Endodermal cell (in vitro differentiated cells): ENCODE data around the gene CGB7. TPM values are rescaled to one million over a fixed set of nuclear protein-coding genes. Genes with fewer than 3 reads are reported as not detected.
"Not testable (repeated sequence)": the region's sequence is repeated elsewhere in the genome, so short reads cannot be mapped to it uniquely, and the experiment has no call there.

ENCODE experiments used
- DNase-seq: peaks from one replicate; pipeline ENCODE4 v3.0.0-alpha.2; 2017
- H3K27ac ChIP-seq: 2 replicates; pipeline ENCODE4 v1.5.1; 2013; ENCODE audit warnings: mild to moderate bottlenecking, low read depth, low read length, moderate library complexity
- H3K27me3 ChIP-seq: 2 replicates; pipeline ENCODE4 v1.6.1; 2013; ENCODE audit warnings: mild to moderate bottlenecking, low read length, moderate library complexity; ENCODE audit not compliant: insufficient read depth, control insufficient read depth, poor library complexity, severe bottlenecking
- H3K36me3 ChIP-seq: 2 replicates; pipeline ENCODE4 v1.7.0; 2013; ENCODE audit warnings: mild to moderate bottlenecking, low read length, moderate library complexity; ENCODE audit not compliant: control insufficient read depth, insufficient read depth
- H3K4me1 ChIP-seq: one replicate; pipeline ENCODE4 v1.7.0; 2013; ENCODE audit warnings: low read length; ENCODE audit not compliant: control insufficient read depth, insufficient read depth
- H3K4me3 ChIP-seq: 2 replicates; pipeline ENCODE4 v1.5.1; 2013; ENCODE audit warnings: mild to moderate bottlenecking, low read length, moderate library complexity
- H3K9ac ChIP-seq: 2 replicates; pipeline ENCODE4 v1.6.1; 2013; ENCODE audit warnings: mild to moderate bottlenecking, low read length, moderate library complexity; ENCODE audit not compliant: poor library complexity, severe bottlenecking; ENCODE audit errors: extremely low read depth
- H3K9me3 ChIP-seq: 2 replicates; pipeline ENCODE4 v1.6.1; 2013; ENCODE audit warnings: mild to moderate bottlenecking, low read length, moderate library complexity; ENCODE audit not compliant: control insufficient read depth
- H3K27ac Mint-ChIP-seq: 2 replicates; pipeline ENCODE4 v1.8.0; 2020; ENCODE audit warnings: mixed read lengths
- H3K27me3 Mint-ChIP-seq: 2 replicates; pipeline ENCODE4 v1.8.0; 2021; ENCODE audit warnings: mild to moderate bottlenecking, mixed read lengths; ENCODE audit not compliant: insufficient read depth
- H3K36me3 Mint-ChIP-seq: 2 replicates; pipeline ENCODE4 v1.8.0; 2020; ENCODE audit warnings: low read depth, mixed read lengths
- H3K4me1 Mint-ChIP-seq: 2 replicates; pipeline ENCODE4 v1.8.0; 2020; ENCODE audit warnings: mixed read lengths
- H3K4me3 Mint-ChIP-seq: 2 replicates; pipeline ENCODE4 v1.8.0; 2020; ENCODE audit warnings: mild to moderate bottlenecking, moderate library complexity, mixed read lengths
- H3K9me3 Mint-ChIP-seq: 2 replicates; pipeline ENCODE4 v1.8.0; 2020; ENCODE audit warnings: mild to moderate bottlenecking, mixed read lengths
- WGBS, 2 experiments: methylation state at CpG; one replicate each; pipeline versions ENCODE4 v1.1.5 to v1.1.7; 2013; ENCODE audit warnings: missing lambda C conversion rate in 2 of 2, mixed read lengths in 1 of 2; ENCODE audit not compliant: insufficient coverage in 1 of 2, insufficient read length in 1 of 2; 5-methylcytosine and 5-hydroxymethylcytosine counted together
- total RNA-seq, 2 donors: library from RNA; stranded (reverse); fragmentation: NEBNext Ultra II Directional in 1 of 2; extraction: Animal tissue kit (Norgen Biotek cat#: 25700) in 1 of 2; gene quantifications; 2 replicates in 1 of 2; 3 replicates in 1 of 2; pipeline ENCODE4 v1.2.1, GENCODE V29; 2021
- TF ChIP-seq, protein P1 (sequence below): fragments of 200-600 bp; sonication (generic); conservative IDR thresholded peaks from 2 replicates; pipeline ENCODE4 v1.5.0; 2021; ENCODE audit warnings: antibody characterized with exemption, mild to moderate bottlenecking

CGB7 gene
- total RNA-seq, 2 donors from 2014 or later = 1.5 to 2.9 TPM

DNA sequence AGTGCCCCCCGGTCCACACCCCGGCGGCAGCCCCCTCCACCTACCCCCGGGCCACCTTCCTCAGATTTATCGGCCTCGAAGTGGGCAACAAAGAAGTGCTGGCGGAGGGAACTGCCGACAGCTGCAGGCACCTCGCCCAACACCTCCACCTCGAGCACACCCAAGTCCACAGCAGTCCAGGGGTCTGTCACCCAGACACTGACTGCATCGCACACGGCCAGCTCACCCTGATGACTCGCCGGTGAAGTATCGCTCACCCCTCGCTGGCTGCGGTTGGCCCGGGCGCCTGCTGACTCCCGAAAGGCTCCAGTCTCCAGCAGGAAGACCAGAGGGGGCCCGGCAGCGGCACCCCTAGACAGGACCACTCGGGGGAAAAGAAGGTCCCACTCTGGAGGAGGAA, 31.9 kb downstream of the CGB7 start:
- H3K4me3 Mint-ChIP-seq, H3K4me1 Mint-ChIP-seq: not testable (repeated sequence)

DNA sequence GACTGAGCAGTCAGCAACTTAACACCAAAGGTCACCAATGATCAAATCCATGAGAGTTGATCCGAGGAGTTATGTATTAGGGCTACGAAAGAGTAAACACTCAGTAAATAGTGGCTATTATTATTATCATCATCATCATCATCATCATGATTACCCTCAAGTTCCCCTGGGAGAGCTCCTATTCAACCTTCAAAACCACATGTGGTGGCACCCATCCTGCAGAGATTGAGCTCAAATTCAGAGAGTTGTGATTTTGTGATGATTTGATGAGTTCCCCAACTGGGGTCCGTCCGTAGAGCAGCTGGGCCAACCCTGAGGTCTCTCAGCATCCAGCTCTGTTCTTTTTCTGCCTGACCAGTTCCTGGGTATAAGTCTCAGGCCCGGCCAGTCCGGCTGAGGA, 32.5 kb downstream of the CGB7 start:
- H3K27me3 Mint-ChIP-seq = peaks cover 30% of the 10 kb centered on the region
- H3K4me1 Mint-ChIP-seq, H3K4me3 ChIP-seq, H3K4me3 Mint-ChIP-seq, H3K36me3 ChIP-seq, H3K27me3 ChIP-seq, H3K36me3 Mint-ChIP-seq, H3K4me1 ChIP-seq, DNase-seq, H3K27ac Mint-ChIP-seq, H3K27ac ChIP-seq, H3K9me3 Mint-ChIP-seq, H3K9ac ChIP-seq, H3K9me3 ChIP-seq: not testable (repeated sequence)
- WGBS, 2 experiments = no CpG with 5 or more reads among the region's 6 CpGs

More for the DNA sequence above, 31.9 kb downstream of the CGB7 start:
- H3K9me3 ChIP-seq, H3K27ac ChIP-seq, H3K27me3 ChIP-seq, H3K36me3 Mint-ChIP-seq, H3K36me3 ChIP-seq, H3K9me3 Mint-ChIP-seq, H3K4me1 ChIP-seq, DNase-seq, H3K4me3 ChIP-seq, H3K27ac Mint-ChIP-seq, H3K9ac ChIP-seq: not testable (repeated sequence)
- H3K27me3 Mint-ChIP-seq = peaks cover 25% of the 10 kb centered on the region
- 84 to 88% methylated on average over 7 to 23 of the region's 23 CpGs for WGBS, 2 experiments

DNA sequence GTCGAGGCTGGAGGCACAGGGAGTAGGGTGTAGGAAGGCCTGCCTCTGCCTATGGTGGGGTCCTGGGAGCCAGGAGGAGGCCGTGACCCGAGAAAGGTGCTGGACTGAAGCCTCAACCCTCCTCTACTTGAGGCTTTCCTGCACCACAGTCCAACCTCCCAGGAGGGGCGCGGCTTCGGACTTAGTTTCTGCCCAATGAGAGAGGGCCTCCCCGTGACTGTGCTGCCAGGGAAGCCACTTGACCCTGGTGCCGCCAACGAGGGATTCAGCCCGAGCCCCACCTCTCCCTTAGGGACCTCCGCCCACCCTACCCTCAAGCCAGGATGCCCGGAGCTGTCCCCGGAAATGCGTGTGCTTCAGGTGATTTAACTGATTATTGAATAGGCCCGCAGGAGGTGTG, 33.3 kb downstream of the CGB7 start, which contains the start of gene CGB3:
Gene CGB3 (minus strand): TSS at position 101 of the 400 bp plus-strand sequence. CDS start 362 bp downstream, outside the sequence.
- not testable (repeated sequence) for H3K36me3 Mint-ChIP-seq, H3K27ac ChIP-seq, H3K9ac ChIP-seq, H3K27me3 ChIP-seq, H3K4me3 Mint-ChIP-seq, H3K9me3 ChIP-seq, DNase-seq, H3K4me3 ChIP-seq, H3K27ac Mint-ChIP-seq, H3K4me1 Mint-ChIP-seq, H3K9me3 Mint-ChIP-seq, H3K4me1 ChIP-seq, H3K36me3 ChIP-seq
- peaks cover 36% of the 10 kb centered on the region for H3K27me3 Mint-ChIP-seq
- WGBS, 2 experiments = 65 to 77% methylated on average over 4 to 13 of the region's 15 CpGs

DNA sequence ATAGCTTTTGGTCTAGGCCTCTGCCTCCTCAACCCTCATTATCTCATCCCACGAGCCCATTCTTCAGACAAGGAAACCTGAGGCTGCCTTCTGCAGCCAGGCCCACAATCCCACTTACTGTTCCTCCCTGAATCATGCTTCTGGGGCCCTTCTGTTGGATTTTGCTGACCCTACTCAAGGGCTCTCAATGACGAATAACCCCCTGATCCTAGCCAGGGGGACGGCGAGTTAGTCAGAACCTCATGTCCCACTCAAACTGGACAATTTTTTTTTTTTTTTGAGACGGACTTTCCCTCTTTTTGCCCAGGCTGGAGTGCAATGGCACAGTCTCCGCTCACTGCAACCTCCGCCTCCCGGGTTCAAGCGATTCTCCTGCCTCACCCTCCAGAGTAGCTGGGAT, 35.4 kb downstream of the CGB7 start:
- no peak overlapping the region for H3K27ac Mint-ChIP-seq
- Histone ChIP-seq H3K36me3 (no peaks in the 10 kb centered on the region), H3K27me3 (peaks cover 12% of the 10 kb centered on the region), H3K4me3 (no peak overlapping the region), H3K9ac (no peak overlapping the region), H3K9me3 (no peaks in the 10 kb centered on the region), H3K4me1 (no peaks in the 10 kb centered on the region), H3K27ac (no peak overlapping the region)
- DNase-seq = no peak
- TF ChIP-seq, protein P1, sequence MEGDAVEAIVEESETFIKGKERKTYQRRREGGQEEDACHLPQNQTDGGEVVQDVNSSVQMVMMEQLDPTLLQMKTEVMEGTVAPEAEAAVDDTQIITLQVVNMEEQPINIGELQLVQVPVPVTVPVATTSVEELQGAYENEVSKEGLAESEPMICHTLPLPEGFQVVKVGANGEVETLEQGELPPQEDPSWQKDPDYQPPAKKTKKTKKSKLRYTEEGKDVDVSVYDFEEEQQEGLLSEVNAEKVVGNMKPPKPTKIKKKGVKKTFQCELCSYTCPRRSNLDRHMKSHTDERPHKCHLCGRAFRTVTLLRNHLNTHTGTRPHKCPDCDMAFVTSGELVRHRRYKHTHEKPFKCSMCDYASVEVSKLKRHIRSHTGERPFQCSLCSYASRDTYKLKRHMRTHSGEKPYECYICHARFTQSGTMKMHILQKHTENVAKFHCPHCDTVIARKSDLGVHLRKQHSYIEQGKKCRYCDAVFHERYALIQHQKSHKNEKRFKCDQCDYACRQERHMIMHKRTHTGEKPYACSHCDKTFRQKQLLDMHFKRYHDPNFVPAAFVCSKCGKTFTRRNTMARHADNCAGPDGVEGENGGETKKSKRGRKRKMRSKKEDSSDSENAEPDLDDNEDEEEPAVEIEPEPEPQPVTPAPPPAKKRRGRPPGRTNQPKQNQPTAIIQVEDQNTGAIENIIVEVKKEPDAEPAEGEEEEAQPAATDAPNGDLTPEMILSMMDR = no peak
- 90 to 94% methylated on average over 7 to 9 of the region's 9 CpGs for WGBS, 2 experiments
- no peaks in the 10 kb centered on the region for H3K9me3 Mint-ChIP-seq
- no peak overlapping the region for H3K4me3 Mint-ChIP-seq
- H3K36me3 Mint-ChIP-seq = no peaks in the 10 kb centered on the region
- H3K27me3 Mint-ChIP-seq = peaks cover 49% of the 10 kb centered on the region
- H3K4me1 Mint-ChIP-seq = peaks cover 7% of the 10 kb centered on the region
